A673 (cell line): Measurements from ENCODE around the gene SFT2D2.

Source experiments
- CTCF ChIP-seq: fragments of 300-800, 200-600 bp; sonication (generic); conservative IDR thresholded peaks from 2 replicates; pipeline ENCODE4 v1.5.1; 2017; ENCODE audit warnings: low read depth, mild to moderate bottlenecking, antibody characterized with exemption, low read length, moderate library complexity, mixed read lengths
- EZH2 ChIP-seq: fragments of 200-600 bp; sonication (generic); IDR thresholded peaks from 2 replicates; pipeline ENCODE4 v1.6.1; 2017; ENCODE audit warnings: borderline replicate concordance, low read depth, mild to moderate bottlenecking, mixed read lengths, antibody characterized with exemption, low read length; ENCODE audit not compliant: poor library complexity, severe bottlenecking

GRCh38 chr1:168257397-168257796 lies 31.6 kb downstream of the SFT2D2 start:
- TF ChIP-seq CTCF (no peak), EZH2 (no peak)
